Mesothelial cell of epicardium (in vitro differentiated cells): ENCODE results near the gene REC8. TPM values are rescaled to one million over a fixed set of nuclear protein-coding genes. Genes with fewer than 3 reads are reported as not detected.
A peak's percentile ranks its signal among the peaks of the same experiment; 100 is the strongest.

ENCODE experiments used
- DNase-seq, 2 experiments: peaks; one replicate each; pipeline ENCODE4 v3.0.0; 2021; ENCODE audit warnings: low spot score in 2 of 2; ENCODE audit not compliant: unreplicated experiment in 2 of 2
- H3K27ac Mint-ChIP-seq: 2 replicates; pipeline ENCODE4 v1.8.0; 2021; ENCODE audit warnings: mixed read lengths
- H3K27me3 Mint-ChIP-seq: 2 replicates; pipeline ENCODE4 v1.8.0; 2021; ENCODE audit warnings: low read depth, mixed read lengths
- H3K36me3 Mint-ChIP-seq: 2 replicates; pipeline ENCODE4 v1.8.0; 2021; ENCODE audit warnings: mixed read lengths
- H3K4me1 Mint-ChIP-seq: 2 replicates; pipeline ENCODE4 v1.8.0; 2021; ENCODE audit warnings: mixed read lengths
- H3K4me3 Mint-ChIP-seq: 2 replicates; pipeline ENCODE4 v1.8.0; 2021; ENCODE audit warnings: mild to moderate bottlenecking, moderate library complexity, mixed read lengths
- H3K9me3 Mint-ChIP-seq: 2 replicates; pipeline ENCODE4 v1.8.0; 2021; ENCODE audit warnings: mixed read lengths
- total RNA-seq: library from RNA; stranded (reverse); gene quantifications from 3 replicates; pipeline ENCODE4 v1.2.1, GENCODE V29; 2021
- TF ChIP-seq, protein P1 (sequence below): fragments of 200-600 bp; sonication (generic); IDR thresholded peaks from one replicate; pipeline ENCODE4 v1.5.0; 2021; ENCODE audit warnings: antibody characterized with exemption; ENCODE audit not compliant: unreplicated experiment

REC8 gene
- total RNA-seq, 1 donor from 2014 or later: 486 TPM

DNA sequence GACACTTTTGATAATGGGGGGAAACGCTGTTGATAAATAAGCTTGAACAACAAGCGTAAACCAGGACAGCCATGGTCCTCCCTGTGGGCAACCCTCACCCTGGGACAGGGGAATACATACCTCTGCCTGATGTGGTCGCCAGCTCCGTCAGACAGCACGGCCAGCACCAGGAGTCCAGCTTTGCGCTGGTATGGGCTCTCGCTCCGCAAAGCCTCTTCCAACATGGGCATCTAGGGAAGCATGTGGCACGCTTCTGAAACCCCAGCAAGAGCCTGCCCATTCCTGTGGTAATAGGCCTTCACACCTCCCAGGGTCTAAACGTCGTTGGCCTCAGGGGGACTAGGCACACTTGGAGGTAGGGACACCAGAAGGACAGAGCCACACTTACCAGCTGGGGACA is 13.9 kb downstream of the REC8 start:
- DNase-seq: no peak
- Mint-ChIP-seq H3K4me3 (no peak overlapping the region), H3K36me3 (peaks cover 5% of the 10 kb centered on the region), H3K9me3 (no peaks in the 10 kb centered on the region), H3K4me1 (peaks cover 17% of the 10 kb centered on the region), H3K27me3 (no peaks in the 10 kb centered on the region), H3K27ac (no peak overlapping the region)
- TF ChIP-seq, protein P1, sequence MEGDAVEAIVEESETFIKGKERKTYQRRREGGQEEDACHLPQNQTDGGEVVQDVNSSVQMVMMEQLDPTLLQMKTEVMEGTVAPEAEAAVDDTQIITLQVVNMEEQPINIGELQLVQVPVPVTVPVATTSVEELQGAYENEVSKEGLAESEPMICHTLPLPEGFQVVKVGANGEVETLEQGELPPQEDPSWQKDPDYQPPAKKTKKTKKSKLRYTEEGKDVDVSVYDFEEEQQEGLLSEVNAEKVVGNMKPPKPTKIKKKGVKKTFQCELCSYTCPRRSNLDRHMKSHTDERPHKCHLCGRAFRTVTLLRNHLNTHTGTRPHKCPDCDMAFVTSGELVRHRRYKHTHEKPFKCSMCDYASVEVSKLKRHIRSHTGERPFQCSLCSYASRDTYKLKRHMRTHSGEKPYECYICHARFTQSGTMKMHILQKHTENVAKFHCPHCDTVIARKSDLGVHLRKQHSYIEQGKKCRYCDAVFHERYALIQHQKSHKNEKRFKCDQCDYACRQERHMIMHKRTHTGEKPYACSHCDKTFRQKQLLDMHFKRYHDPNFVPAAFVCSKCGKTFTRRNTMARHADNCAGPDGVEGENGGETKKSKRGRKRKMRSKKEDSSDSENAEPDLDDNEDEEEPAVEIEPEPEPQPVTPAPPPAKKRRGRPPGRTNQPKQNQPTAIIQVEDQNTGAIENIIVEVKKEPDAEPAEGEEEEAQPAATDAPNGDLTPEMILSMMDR: no peak

DNA sequence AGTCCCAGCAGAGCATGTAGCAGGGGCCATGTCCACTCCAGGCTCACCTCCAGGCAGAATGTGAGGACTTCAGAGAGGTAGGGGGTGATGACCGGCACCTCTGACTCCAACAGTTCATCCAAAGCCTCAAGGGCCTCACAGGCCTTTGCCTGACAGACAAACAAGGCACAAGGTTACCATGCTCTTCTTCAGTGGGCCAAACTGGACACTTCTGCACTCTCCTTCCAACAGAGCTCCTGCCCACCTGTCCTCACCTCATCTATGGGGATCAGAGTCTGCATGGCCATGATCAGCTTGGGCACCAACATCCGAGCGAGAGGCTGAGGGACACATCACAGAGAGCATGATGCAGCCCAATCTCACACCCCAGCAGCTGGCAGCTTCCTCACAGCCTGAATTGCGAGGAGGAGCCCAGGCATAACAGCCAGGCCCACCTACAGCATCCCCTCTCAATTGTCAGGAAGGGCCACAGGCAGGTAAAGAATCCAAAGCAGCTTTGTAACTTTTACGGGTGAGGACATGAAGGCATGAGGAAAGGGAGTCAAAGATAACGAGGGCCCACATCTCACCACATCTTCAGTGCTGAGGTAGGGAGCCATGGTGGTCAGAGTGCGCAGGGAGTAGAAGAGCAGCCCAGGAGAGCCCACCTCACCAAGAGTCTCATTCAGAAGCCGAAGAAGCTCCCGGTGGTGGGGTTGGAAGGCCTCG is 15.1 kb downstream of the REC8 start:
- DNase-seq: no peak
- TF ChIP-seq, protein P1: no peak
- peaks cover 17% of the 10 kb centered on the region for H3K4me1 Mint-ChIP-seq
- H3K4me3 Mint-ChIP-seq: peak overlapping the region; percentile 53
- peaks cover 13% of the 10 kb centered on the region for H3K36me3 Mint-ChIP-seq
- no peaks in the 10 kb centered on the region for H3K9me3 Mint-ChIP-seq
- no peaks in the 10 kb centered on the region for H3K27me3 Mint-ChIP-seq
- peak overlapping the region; percentile 73 for H3K27ac Mint-ChIP-seq

DNA sequence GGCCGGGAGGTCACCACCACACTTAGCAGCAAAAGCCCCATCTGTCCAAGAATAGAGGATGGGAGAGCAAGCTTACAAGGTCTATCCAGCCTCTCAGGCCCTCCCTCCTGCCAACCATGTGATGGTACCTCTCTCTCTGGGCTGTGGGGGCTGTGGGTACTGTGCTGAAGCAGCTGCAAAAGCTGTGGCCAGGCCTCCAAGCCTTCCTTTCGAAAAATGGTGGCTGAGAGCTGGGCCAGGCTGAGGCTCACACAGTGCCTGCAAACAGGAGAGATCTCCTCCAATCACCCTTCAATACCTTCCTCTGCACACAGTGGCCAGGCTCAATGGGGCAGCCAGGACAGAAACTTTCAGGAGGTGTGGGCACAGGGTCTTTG is 15.6 kb downstream of the REC8 start:
- peak overlapping the region; percentile 93 for H3K27ac Mint-ChIP-seq
- no peaks in the 10 kb centered on the region for H3K27me3 Mint-ChIP-seq
- H3K4me3 Mint-ChIP-seq: peak overlapping the region; percentile 87
- H3K36me3 Mint-ChIP-seq: peaks cover 18% of the 10 kb centered on the region
- DNase-seq: no peak
- H3K4me1 Mint-ChIP-seq: peaks cover 17% of the 10 kb centered on the region
- H3K9me3 Mint-ChIP-seq: no peaks in the 10 kb centered on the region
- TF ChIP-seq, protein P1: no peak

DNA sequence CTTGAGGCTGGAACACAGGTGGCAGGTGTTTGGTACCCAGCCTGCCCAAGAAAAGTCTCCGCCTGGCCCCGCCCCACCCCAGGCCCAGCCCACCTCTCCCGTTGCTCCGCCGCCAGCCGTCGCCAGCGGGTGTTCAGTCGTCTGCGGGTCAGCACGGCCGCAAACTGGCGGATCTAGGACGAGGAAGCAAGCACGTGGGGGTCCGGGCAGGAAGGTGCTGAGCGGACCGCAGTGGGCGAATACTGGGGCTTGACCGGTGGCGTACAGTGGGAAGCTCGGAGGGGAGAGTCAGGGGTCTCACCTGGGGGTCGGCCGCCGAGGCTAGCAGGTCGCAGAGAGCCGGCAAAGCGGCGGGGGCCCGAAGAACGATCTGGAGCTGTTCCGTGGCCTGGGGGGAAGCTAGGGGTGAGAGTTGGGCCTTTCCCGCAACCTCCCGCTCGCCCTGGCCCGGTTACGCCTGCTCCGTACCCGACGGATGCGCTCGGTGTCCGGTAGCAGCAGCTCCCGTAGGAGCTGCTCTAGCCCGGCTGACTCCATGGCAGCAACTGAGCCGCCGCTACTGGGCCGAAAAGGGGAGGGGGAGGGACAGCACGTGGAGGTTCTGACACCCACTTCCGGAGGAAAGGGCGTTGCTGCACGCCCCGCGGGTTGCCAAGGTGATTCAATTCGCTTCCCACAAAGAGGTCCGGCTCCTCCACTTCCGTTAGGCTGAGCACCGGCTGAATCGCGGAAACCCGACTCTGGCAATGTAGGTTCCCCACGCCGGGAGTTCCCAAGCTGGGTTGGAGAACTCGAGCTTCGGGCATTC is 16.6 kb downstream of the REC8 start, which contains the start of gene IPO4:
Gene IPO4, minus strand, starts transcription at position 566 of the 808 bp plus-strand sequence. Its CDS starts 29 bp downstream, at position 537.
- H3K4me3 Mint-ChIP-seq: peak within 1 kb of the TSS; percentile 87
- TF ChIP-seq, protein P1: no peak
- peak within 1 kb of the TSS; percentile 93 for H3K27ac Mint-ChIP-seq
- peaks cover 22% of the 10 kb centered on the region for H3K36me3 Mint-ChIP-seq
- peak; percentile 85 to 91 for DNase-seq
- H3K4me1 Mint-ChIP-seq: peaks cover 17% of the 10 kb centered on the region
- no peaks in the 10 kb centered on the region for H3K27me3 Mint-ChIP-seq
- no peaks in the 10 kb centered on the region for H3K9me3 Mint-ChIP-seq

DNA sequence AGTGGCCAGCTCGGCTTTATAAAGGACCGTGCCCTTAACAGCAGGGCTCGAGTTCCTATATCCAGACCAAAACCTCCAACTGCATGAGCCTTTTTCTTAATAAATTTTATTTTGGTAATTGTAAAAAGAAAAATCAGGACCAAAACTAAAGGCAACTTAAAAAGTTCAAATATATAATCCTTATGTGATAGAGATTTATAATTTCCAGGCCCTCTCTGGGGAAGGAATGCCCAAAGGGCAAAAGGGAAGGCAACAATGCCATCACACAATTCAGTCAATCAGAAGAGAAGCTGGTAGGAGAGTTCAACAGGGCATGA is 17.1 kb downstream of the REC8 start:
- peaks cover 19% of the 10 kb centered on the region for H3K4me1 Mint-ChIP-seq

More for the DNA sequence above, 17.1 kb downstream of the REC8 start:
- Mint-ChIP-seq H3K4me3 (peak overlapping the region; percentile 87), H3K27ac (peak overlapping the region; percentile 93), H3K27me3 (no peaks in the 10 kb centered on the region), H3K9me3 (no peaks in the 10 kb centered on the region), H3K36me3 (peaks cover 20% of the 10 kb centered on the region)
- DNase-seq: no peak
- TF ChIP-seq, protein P1: no peak
